GM12878 (cell line): ENCODE measurements around the gene EIF2B4. TPM values are rescaled to one million over a fixed set of nuclear protein-coding genes. Genes with fewer than 3 reads are reported as not detected.
A peak's percentile ranks its signal among the peaks of the same experiment; 100 is the strongest.

Source experiments
- ATAC-seq: fragments of 200-7000 bp; cut with Tn5 transposase; 3 replicates; pipeline ENCODE4 v1.9.1; 2020; ENCODE audit warnings: mild to moderate bottlenecking, moderate library complexity
- BruUV-seq: library from RNA; stranded (reverse); fragments of 400-500 nt; replicated peaks from 2 replicates; lab custom pipeline; 2021; lab: Mats Ljungman, UMichigan
- CTCF ChIA-PET: fragments of 300-600 bp; sonication (Branson Sonifier 250); formaldehyde crosslinking; extraction: SDS; loops from one replicate; lab custom pipeline; 2021; ENCODE audit warnings: inconsistent platforms; lab: Yijun Ruan, JAX
- POLR2A ChIA-PET: fragments of 350-600 bp; formaldehyde crosslinking; extraction: SDS; loops from one replicate; lab custom pipeline; 2021; ENCODE audit warnings: inconsistent platforms; lab: Charles Lee
- RAD21 ChIA-PET: fragments of 300-600 bp; sonication (Branson Sonifier 250); formaldehyde crosslinking; loops from one replicate; lab custom pipeline; 2023; ENCODE audit warnings: antibody characterized with exemption; ENCODE audit not compliant: unreplicated experiment; lab: Charles Lee
- SMC1A ChIA-PET: fragments of 300-600 bp; sonication (Branson Sonifier 250); formaldehyde crosslinking; loops from one replicate; lab custom pipeline; 2023; ENCODE audit not compliant: unreplicated experiment, uncharacterized antibody; lab: Charles Lee
- DNase-seq: peaks from one replicate; pipeline ENCODE4 v3.0.0-alpha.2; 2011; ENCODE audit warnings: low read depth, low spot score
- FAIRE-seq: peaks from 3 replicates; lab custom pipeline; 2011; peaks lifted over from hg19 to GRCh38; lab: Jason Lieb, UNC
- H2AFZ ChIP-seq: 2 replicates; pipeline ENCODE4 v1.6.0; 2011; ENCODE audit warnings: low read depth, low read length, control low read depth; ENCODE audit not compliant: control insufficient read depth
- H3K27ac ChIP-seq: 2 replicates; pipeline ENCODE4 v1.5.1; 2011; ENCODE audit warnings: control low read depth; ENCODE audit not compliant: control insufficient read depth, insufficient read depth
- H3K27me3 ChIP-seq, 2 experiments: replicated peaks in 1 of 2; 2 replicates each; pipeline versions ENCODE4 v1.6.0 to v1.6.1; 2011; ENCODE audit warnings: low read length in 1 of 2; ENCODE audit not compliant: control insufficient read depth in 2 of 2, insufficient read depth in 2 of 2
- H3K36me3 ChIP-seq, 2 experiments: 2 replicates each; pipeline ENCODE4 v1.5.1; 2011; ENCODE audit warnings: low read length in 1 of 2; ENCODE audit not compliant: control insufficient read depth in 2 of 2, insufficient read depth in 2 of 2
- H3K4me1 ChIP-seq: 2 replicates; pipeline ENCODE4 v1.6.1; 2011; ENCODE audit warnings: mild to moderate bottlenecking, low read length, moderate library complexity, mixed read lengths; ENCODE audit not compliant: control insufficient read depth, insufficient read depth
- H3K4me2 ChIP-seq: 2 replicates; pipeline ENCODE4 v1.6.0; 2011; ENCODE audit warnings: control low read depth; ENCODE audit not compliant: control insufficient read depth, insufficient read depth
- H3K4me3 ChIP-seq: fragments of 200-600 bp; sonication (generic); 2 replicates; pipeline ENCODE4 v1.5.1; 2016
- H3K79me2 ChIP-seq: 2 replicates; pipeline ENCODE4 v1.6.0; 2011; ENCODE audit warnings: low read length; ENCODE audit not compliant: control insufficient read depth, insufficient read depth
- H3K9ac ChIP-seq: 2 replicates; pipeline ENCODE4 v1.8.0; 2011; ENCODE audit warnings: low read length, control low read depth, mixed read lengths; ENCODE audit not compliant: control insufficient read depth, insufficient read depth
- H3K9me3 ChIP-seq: replicated peaks from 3 replicates; pipeline ENCODE4 v1.5.1; 2011; ENCODE audit warnings: mild to moderate bottlenecking, low read length; ENCODE audit not compliant: control insufficient read depth, insufficient read depth
- H4K20me1 ChIP-seq: 2 replicates; pipeline ENCODE4 v1.6.0; 2011; ENCODE audit not compliant: control insufficient read depth, insufficient read depth
- BHLHE40 ChIP-seq, 2 experiments: fragments of 450-650 bp in 1 of 2; IDR thresholded peaks; 2 replicates each; pipeline ENCODE4 v1.6.1; 2011 to 2017; ENCODE audit warnings: low read depth in 2 of 2, borderline replicate concordance in 1 of 2, improper control_type of control experiment in 1 of 2, low read length in 1 of 2, mild to moderate bottlenecking in 1 of 2
- CBFB ChIP-seq: IDR thresholded peaks from 2 replicates; pipeline ENCODE4 v1.6.1; 2016; ENCODE audit warnings: antibody characterized with exemption, low read depth
- E2F8 ChIP-seq: fragments of 450-650 bp; IDR thresholded peaks from 2 replicates; pipeline ENCODE4 v1.6.1; 2018; ENCODE audit warnings: mild to moderate bottlenecking, low read depth, moderate library complexity; ENCODE audit not compliant: partially characterized antibody
- EED ChIP-seq: sonication (generic); IDR thresholded peaks from 2 replicates; pipeline ENCODE4 v1.6.1; 2016; ENCODE audit warnings: antibody characterized with exemption, low read depth
- HDAC6 ChIP-seq: fragments of 200-600 bp; sonication (generic); IDR thresholded peaks from one replicate; pipeline ENCODE4 v1.8.0; 2017; ENCODE audit warnings: antibody characterized with exemption; ENCODE audit not compliant: unreplicated experiment
- MEF2A ChIP-seq: IDR thresholded peaks from 2 replicates; pipeline ENCODE4 v1.6.1; 2011; ENCODE audit warnings: low read depth, mild to moderate bottlenecking, low read length, moderate library complexity; ENCODE audit not compliant: insufficient read depth
- PAX8 ChIP-seq: fragments of 450-650 bp; IDR thresholded peaks from 2 replicates; pipeline ENCODE4 v1.6.1; 2017; ENCODE audit warnings: mild to moderate bottlenecking, moderate library complexity
- PKNOX1 ChIP-seq: fragments of 450-650 bp; IDR thresholded peaks from 2 replicates; pipeline ENCODE4 v1.6.1; 2016; ENCODE audit warnings: mild to moderate bottlenecking
- POLR2AphosphoS5 ChIP-seq: IDR thresholded peaks from 2 replicates; pipeline ENCODE4 v1.6.1; 2011; ENCODE audit warnings: mild to moderate bottlenecking, low read length, inconsistent platforms
- RUNX3 ChIP-seq: IDR thresholded peaks from 2 replicates; pipeline ENCODE4 v1.6.1; 2012; ENCODE audit warnings: low read length, inconsistent platforms
- USF2 ChIP-seq: IDR thresholded peaks from 2 replicates; pipeline ENCODE4 v1.6.1; 2011; ENCODE audit warnings: low read depth, low read length, improper control_type of control experiment, borderline replicate concordance
- WGBS: methylation state at CpG from one replicate; pipeline ENCODE4 v1.1.6; 2016; ENCODE audit warnings: low lambda C conversion rate; ENCODE audit not compliant: insufficient replicate concordance, insufficient coverage; ENCODE audit errors: missing lambda C conversion rate; 5-methylcytosine and 5-hydroxymethylcytosine counted together
- in situ Hi-C: fragments of 300-500 bp; cut with MboI; formaldehyde crosslinking; loops from 9 replicates; pipeline ENCODE4 v1.14.3; 2018; ENCODE audit warnings: mixed read lengths
- intact Hi-C: fragments of 100-400 bp; cut with micrococcal nuclease; formaldehyde crosslinking; loops from one replicate; pipeline ENCODE4 v1.14.2; 2022; ENCODE audit not compliant: unreplicated experiment
- polyA plus RNA-seq, 11 experiments: library from polyadenylated mRNA; depleted of rRNA in 4 of 11; unstranded in 6 of 11; stranded (reverse) in 5 of 11; fragments of >200 nt; fragmentation: Nextera tagmentation in 4 of 11; fragmentation: Illumina TruSeq in 1 of 11; extraction: Ambion mirVana in 4 of 11; extraction: Trizol in 1 of 11; gene quantifications; 1 replicate in 1 of 11; 2 replicates in 10 of 11; pipeline versions ENCODE4 v1.2.1 to v1.2.3, GENCODE V29; 2011 to 2016; ENCODE audit warnings: inconsistent platforms in 2 of 11, missing spikeins in 2 of 11, low read depth in 1 of 11
- total RNA-seq, 4 experiments: library from RNA; depleted of rRNA in 3 of 4; stranded (reverse); fragments of >200 nt in 3 of 4; fragmentation: Illumina TruSeq in 1 of 4; extraction: Trizol in 1 of 4; gene quantifications; 2 replicates each; pipeline versions ENCODE4 v1.2.1 to v1.2.3, GENCODE V29; 2013 to 2021

The EIF2B4 gene
- total and polyA plus RNA-seq, 10 of the 15 experiments (the other 5 are each of a cell fraction or from before 2014, with no cell fraction given), result 13.4 to 53.9 (median 27.5) TPM

- in situ Hi-C loops (no loop called here), intact Hi-C loops (loop anchor here (2.0 to 10.0 kb wide), 4 partner anchors 20 to 276 kb away; partner anchors contain the start of genes EIF2B4, NRBP1, SNX17 and ZNF512)
- H3K27ac ChIP-seq, result peak overlapping the region; percentile 76
- no peaks in the 10 kb centered on the region for H3K9me3 ChIP-seq
- no peaks in the 10 kb centered on the region for H3K27me3 ChIP-seq
- WGBS, result under 1% methylated on average over 27 of the region's 33 CpGs
- DNase-seq, result no peak
- peak; percentile 66 for ATAC-seq
- H3K79me2 ChIP-seq, result peaks cover 51% of the 10 kb centered on the region
- peak overlapping the region; percentile 92 for H2AFZ ChIP-seq
- TF ChIP-seq POLR2AphosphoS5 (no peak), CBFB (0 out of 2 replicates have a peak, but pooled peaks have one; percentile 37), MEF2A (0 out of 2 replicates have a peak, but pooled peaks have one; percentile 13), EED (peak; percentile 19; the same call in 1 of the 2 replicates), PKNOX1 (peak; percentile 48; the same call in 1 of the 2 replicates), PAX8 (no peak), USF2 (no peak), E2F8 (no peak), BHLHE40 (IDR thresholded peaks at IDR 0.05; ENCODE audit: borderline replicate concordance in 1 of 2, low read depth in 2 of 2, low read length in 1 of 2) (peak in 1 of 2 experiments; percentile 41; a peak in 1 of 4 replicates), HDAC6 (no peak), RUNX3 (peak; percentile 58)
- H4K20me1 ChIP-seq, result no peaks in the 10 kb centered on the region
- no peak for FAIRE-seq
- ChIA-PET RAD21 (interaction anchor here (1.6 to 2.2 kb wide), 3 partner anchors 21 to 219 kb away, joined by 4 to 29 read pairs (median 5); partner anchors contain the start of genes CCDC121, GPN1 and NRBP1), SMC1A (interaction anchor here (1.4 to 2.4 kb wide), 3 partner anchors 13 to 22 kb away, joined by 4 to 20 read pairs (median 9); partner anchors contain the start of gene NRBP1), CTCF (interaction anchor here (1.4 to 4.6 kb wide), 5 partner anchors 7 to 274 kb away, joined by 4 to 52 read pairs (median 5); partner anchors contain the start of genes EIF2B4 and NRBP1), POLR2A (interaction anchor here (0.6 to 3.3 kb wide), 11 partner anchors 8 to 221 kb away, joined by 3 to 71 read pairs (median 4); partner anchors contain the start of genes NRBP1, SNX17 and ZNF512)
- H3K4me1 ChIP-seq, result peaks cover 6% of the 10 kb centered on the region; the same call in 1 of the 2 replicates
- H3K4me2 ChIP-seq, result peak overlapping the region; percentile 93
- H3K4me3 ChIP-seq, result peak overlapping the region; percentile 99
- H3K36me3 ChIP-seq, result no peaks in the 10 kb centered on the region
- BruUV-seq, result no TSS peak
- H3K9ac ChIP-seq, result peak overlapping the region; percentile 93
Measured at GRCh38 chr2:27408601-27409320, 38.6 kb upstream of the EIF2B4 start.
